Endodermal cell (in vitro differentiated cells): ENCODE data around the gene MRC2. TPM values are rescaled to one million over a fixed set of nuclear protein-coding genes. Genes with fewer than 3 reads are reported as not detected.

ENCODE experiments used
- DNase-seq: peaks from one replicate; pipeline ENCODE4 v3.0.0-alpha.2; 2017
- H3K27ac ChIP-seq: 2 replicates; pipeline ENCODE4 v1.5.1; 2013; ENCODE audit warnings: mild to moderate bottlenecking, low read depth, low read length, moderate library complexity
- H3K27me3 ChIP-seq: 2 replicates; pipeline ENCODE4 v1.6.1; 2013; ENCODE audit warnings: mild to moderate bottlenecking, low read length, moderate library complexity; ENCODE audit not compliant: insufficient read depth, control insufficient read depth, poor library complexity, severe bottlenecking
- H3K36me3 ChIP-seq: 2 replicates; pipeline ENCODE4 v1.7.0; 2013; ENCODE audit warnings: mild to moderate bottlenecking, low read length, moderate library complexity; ENCODE audit not compliant: control insufficient read depth, insufficient read depth
- H3K4me1 ChIP-seq: one replicate; pipeline ENCODE4 v1.7.0; 2013; ENCODE audit warnings: low read length; ENCODE audit not compliant: control insufficient read depth, insufficient read depth
- H3K4me3 ChIP-seq: 2 replicates; pipeline ENCODE4 v1.5.1; 2013; ENCODE audit warnings: mild to moderate bottlenecking, low read length, moderate library complexity
- H3K9ac ChIP-seq: 2 replicates; pipeline ENCODE4 v1.6.1; 2013; ENCODE audit warnings: mild to moderate bottlenecking, low read length, moderate library complexity; ENCODE audit not compliant: poor library complexity, severe bottlenecking; ENCODE audit errors: extremely low read depth
- H3K9me3 ChIP-seq: 2 replicates; pipeline ENCODE4 v1.6.1; 2013; ENCODE audit warnings: mild to moderate bottlenecking, low read length, moderate library complexity; ENCODE audit not compliant: control insufficient read depth
- H3K27ac Mint-ChIP-seq: 2 replicates; pipeline ENCODE4 v1.8.0; 2020; ENCODE audit warnings: mixed read lengths
- H3K27me3 Mint-ChIP-seq: 2 replicates; pipeline ENCODE4 v1.8.0; 2021; ENCODE audit warnings: mild to moderate bottlenecking, mixed read lengths; ENCODE audit not compliant: insufficient read depth
- H3K36me3 Mint-ChIP-seq: 2 replicates; pipeline ENCODE4 v1.8.0; 2020; ENCODE audit warnings: low read depth, mixed read lengths
- H3K4me1 Mint-ChIP-seq: 2 replicates; pipeline ENCODE4 v1.8.0; 2020; ENCODE audit warnings: mixed read lengths
- H3K4me3 Mint-ChIP-seq: 2 replicates; pipeline ENCODE4 v1.8.0; 2020; ENCODE audit warnings: mild to moderate bottlenecking, moderate library complexity, mixed read lengths
- H3K9me3 Mint-ChIP-seq: 2 replicates; pipeline ENCODE4 v1.8.0; 2020; ENCODE audit warnings: mild to moderate bottlenecking, mixed read lengths
- WGBS, 2 experiments: methylation state at CpG; one replicate each; pipeline versions ENCODE4 v1.1.5 to v1.1.7; 2013; ENCODE audit warnings: missing lambda C conversion rate in 2 of 2, mixed read lengths in 1 of 2; ENCODE audit not compliant: insufficient coverage in 1 of 2, insufficient read length in 1 of 2; 5-methylcytosine and 5-hydroxymethylcytosine counted together
- total RNA-seq, 2 donors: library from RNA; stranded (reverse); fragmentation: NEBNext Ultra II Directional in 1 of 2; extraction: Animal tissue kit (Norgen Biotek cat#: 25700) in 1 of 2; gene quantifications; 2 replicates in 1 of 2; 3 replicates in 1 of 2; pipeline ENCODE4 v1.2.1, GENCODE V29; 2021
- TF ChIP-seq, protein P1 (sequence below): fragments of 200-600 bp; sonication (generic); conservative IDR thresholded peaks from 2 replicates; pipeline ENCODE4 v1.5.0; 2021; ENCODE audit warnings: antibody characterized with exemption, mild to moderate bottlenecking

Gene MRC2
- total RNA-seq, 2 donors from 2014 or later, result 103 to 165 TPM

DNA sequence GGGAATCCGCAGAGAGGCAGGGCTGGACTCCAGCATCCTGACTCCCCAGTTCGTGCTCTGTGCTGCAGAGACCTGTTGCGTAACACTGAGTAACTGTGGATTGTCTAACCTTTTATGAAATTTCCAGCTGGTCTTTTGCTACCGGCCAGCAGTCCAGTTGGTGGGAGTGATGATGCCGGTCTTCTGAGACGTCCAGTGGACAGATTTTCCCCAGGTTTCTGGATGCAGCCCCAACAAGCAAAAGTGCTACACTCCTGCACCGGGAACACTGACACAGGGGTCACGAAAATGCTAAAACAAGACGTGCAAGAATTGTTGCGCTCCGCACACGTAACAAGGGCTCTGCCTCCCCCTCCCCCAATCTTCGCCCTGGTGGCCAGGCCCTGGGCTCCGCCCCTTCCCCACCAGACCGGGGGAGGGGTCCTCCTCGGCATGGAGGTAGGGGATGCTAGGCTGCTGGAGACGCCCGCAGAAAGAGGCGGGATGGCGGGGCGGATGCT is 701 bp upstream of the MRC2 start:
- Mint-ChIP-seq H3K27me3 (peaks cover 2% of the 10 kb centered on the region), H3K36me3 (peaks cover 28% of the 10 kb centered on the region), H3K4me1 (peaks cover 34% of the 10 kb centered on the region), H3K4me3 (peak overlapping the region; percentile 86), H3K27ac (peak overlapping the region; percentile 74), H3K9me3 (no peaks in the 10 kb centered on the region)
- Histone ChIP-seq H3K27ac (peak overlapping the region; percentile 92), H3K4me3 (peak overlapping the region; percentile 95), H3K9ac (peak overlapping the region; percentile 72), H3K9me3 (peaks cover 5% of the 10 kb centered on the region), H3K27me3 (no peaks in the 10 kb centered on the region), H3K36me3 (peaks cover 29% of the 10 kb centered on the region), H3K4me1 (peaks cover 23% of the 10 kb centered on the region)
- WGBS, 2 experiments, result 15 to 21% methylated on average over 7 to 21 of the region's 21 CpGs
- TF ChIP-seq, protein P1, sequence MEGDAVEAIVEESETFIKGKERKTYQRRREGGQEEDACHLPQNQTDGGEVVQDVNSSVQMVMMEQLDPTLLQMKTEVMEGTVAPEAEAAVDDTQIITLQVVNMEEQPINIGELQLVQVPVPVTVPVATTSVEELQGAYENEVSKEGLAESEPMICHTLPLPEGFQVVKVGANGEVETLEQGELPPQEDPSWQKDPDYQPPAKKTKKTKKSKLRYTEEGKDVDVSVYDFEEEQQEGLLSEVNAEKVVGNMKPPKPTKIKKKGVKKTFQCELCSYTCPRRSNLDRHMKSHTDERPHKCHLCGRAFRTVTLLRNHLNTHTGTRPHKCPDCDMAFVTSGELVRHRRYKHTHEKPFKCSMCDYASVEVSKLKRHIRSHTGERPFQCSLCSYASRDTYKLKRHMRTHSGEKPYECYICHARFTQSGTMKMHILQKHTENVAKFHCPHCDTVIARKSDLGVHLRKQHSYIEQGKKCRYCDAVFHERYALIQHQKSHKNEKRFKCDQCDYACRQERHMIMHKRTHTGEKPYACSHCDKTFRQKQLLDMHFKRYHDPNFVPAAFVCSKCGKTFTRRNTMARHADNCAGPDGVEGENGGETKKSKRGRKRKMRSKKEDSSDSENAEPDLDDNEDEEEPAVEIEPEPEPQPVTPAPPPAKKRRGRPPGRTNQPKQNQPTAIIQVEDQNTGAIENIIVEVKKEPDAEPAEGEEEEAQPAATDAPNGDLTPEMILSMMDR, result no peak
- no peak for DNase-seq

DNA sequence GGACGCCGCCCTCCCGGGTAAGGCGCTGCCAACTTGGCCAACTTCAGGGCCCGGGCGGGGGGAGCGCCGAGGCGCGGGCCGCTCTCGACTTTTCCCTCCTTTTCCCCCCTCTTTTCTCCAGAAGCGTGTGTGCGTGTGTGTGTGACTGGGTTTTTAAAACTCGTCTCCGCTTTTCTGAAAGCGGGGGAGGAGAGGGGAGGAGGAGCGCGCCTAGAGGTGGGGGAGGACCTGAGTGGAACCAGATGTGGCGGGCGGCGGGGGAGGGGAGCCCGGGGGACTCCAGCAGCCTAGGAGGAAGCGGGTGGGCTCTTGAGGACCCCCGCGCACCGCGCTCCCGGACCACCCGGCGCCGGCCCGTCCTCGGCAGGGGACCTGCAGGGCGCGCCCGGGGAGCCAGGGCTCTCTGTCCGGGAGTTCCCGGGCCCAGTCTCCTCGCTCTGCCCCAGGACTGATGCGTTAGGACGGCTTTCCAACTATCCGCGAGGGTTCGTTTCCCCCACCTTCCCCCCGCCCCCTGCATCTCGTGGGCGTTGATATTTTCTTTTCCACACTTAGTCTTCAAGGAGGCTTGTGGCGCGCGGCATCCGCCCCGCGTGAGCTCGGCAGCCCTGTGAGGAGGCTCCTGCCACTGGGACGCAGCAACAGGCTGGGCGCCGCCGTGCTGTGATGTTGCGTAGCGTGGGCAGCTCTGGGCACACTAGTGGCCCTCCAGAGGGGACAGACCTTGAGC is 599 bp downstream of the MRC2 start:
- Mint-ChIP-seq H3K4me1 (peaks cover 43% of the 10 kb centered on the region), H3K4me3 (peak overlapping the region; percentile 86), H3K27me3 (peaks cover 2% of the 10 kb centered on the region), H3K9me3 (no peaks in the 10 kb centered on the region), H3K36me3 (peaks cover 18% of the 10 kb centered on the region), H3K27ac (peak overlapping the region; percentile 94)
- Histone ChIP-seq H3K4me3 (peak overlapping the region; percentile 95), H3K9ac (peak overlapping the region; percentile 72), H3K9me3 (peaks cover 5% of the 10 kb centered on the region), H3K27me3 (no peaks in the 10 kb centered on the region), H3K27ac (peak overlapping the region; percentile 92), H3K36me3 (peaks cover 24% of the 10 kb centered on the region), H3K4me1 (peaks cover 23% of the 10 kb centered on the region)
- no peak for DNase-seq
- TF ChIP-seq, protein P1, result no peak
- 0 to 1% methylated on average over 20 to 58 of the region's 61 CpGs for WGBS, 2 experiments

DNA sequence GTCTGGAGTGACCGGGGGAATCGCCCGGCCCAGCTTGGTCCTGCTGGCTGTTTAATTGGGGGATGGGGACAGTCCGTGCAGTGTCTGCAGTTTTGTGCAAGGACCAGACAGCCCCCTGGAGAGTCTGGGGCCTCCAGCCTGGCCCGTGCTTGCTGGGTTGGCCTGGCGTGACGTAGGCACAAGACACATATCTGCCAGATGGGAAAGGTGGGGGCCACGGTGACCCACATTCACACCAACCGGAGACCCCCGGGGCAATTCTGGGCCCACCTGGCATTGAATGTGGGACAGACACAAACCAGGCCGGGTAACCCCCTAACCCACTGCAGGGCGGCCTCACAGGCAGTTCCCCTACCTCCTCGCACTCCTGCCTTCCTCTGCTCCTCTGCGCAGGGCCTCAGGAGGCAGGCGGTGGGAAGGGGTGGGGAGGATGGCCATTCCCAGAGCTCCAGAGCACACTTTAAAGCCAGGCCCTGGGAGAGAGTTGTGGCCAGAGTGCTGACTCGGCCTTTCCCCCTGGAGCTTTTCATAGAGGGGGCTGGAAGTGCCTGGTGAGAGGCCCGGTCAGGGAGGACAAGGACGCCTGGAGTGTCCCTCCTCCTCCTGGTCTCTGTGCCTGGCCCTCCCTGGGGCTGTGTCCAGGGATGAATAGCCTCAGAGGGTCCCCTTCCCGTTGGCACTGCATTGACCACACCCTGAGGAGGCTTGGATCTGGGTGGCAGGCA is 1.5 kb downstream of the MRC2 start:
- peak overlapping the region; percentile 92 for H3K27ac ChIP-seq
- no peaks in the 10 kb centered on the region for H3K27me3 ChIP-seq
- TF ChIP-seq, protein P1, result no peak
- H3K4me3 ChIP-seq, result peak overlapping the region; percentile 95
- Mint-ChIP-seq H3K27ac (peak overlapping the region; percentile 94), H3K36me3 (peaks cover 9% of the 10 kb centered on the region), H3K4me1 (peaks cover 47% of the 10 kb centered on the region), H3K27me3 (peaks cover 2% of the 10 kb centered on the region), H3K4me3 (peak overlapping the region; percentile 86), H3K9me3 (no peaks in the 10 kb centered on the region)
- 12 to 21% methylated on average over 8 to 19 of the region's 19 CpGs for WGBS, 2 experiments
- peaks cover 14% of the 10 kb centered on the region for H3K36me3 ChIP-seq
- peak; percentile 83 for DNase-seq
- H3K4me1 ChIP-seq, result peaks cover 23% of the 10 kb centered on the region
- no peaks in the 10 kb centered on the region for H3K9me3 ChIP-seq
- H3K9ac ChIP-seq, result peak overlapping the region; percentile 72
